ENCODE measurements around the gene GMPPB. TPM values are rescaled to one million over a fixed set of nuclear protein-coding genes. Genes with fewer than 3 reads are reported as not detected.
A peak's percentile ranks its signal among the peaks of the same experiment; 100 is the strongest.
"Not testable (repeated sequence)": the region's sequence is repeated elsewhere in the genome, so short reads cannot be mapped to it uniquely, and the experiment has no call there.

The GMPPB gene
- total and polyA plus RNA-seq, 4 donors = 12.6 to 57.8 (median 35.6) TPM

DNA sequence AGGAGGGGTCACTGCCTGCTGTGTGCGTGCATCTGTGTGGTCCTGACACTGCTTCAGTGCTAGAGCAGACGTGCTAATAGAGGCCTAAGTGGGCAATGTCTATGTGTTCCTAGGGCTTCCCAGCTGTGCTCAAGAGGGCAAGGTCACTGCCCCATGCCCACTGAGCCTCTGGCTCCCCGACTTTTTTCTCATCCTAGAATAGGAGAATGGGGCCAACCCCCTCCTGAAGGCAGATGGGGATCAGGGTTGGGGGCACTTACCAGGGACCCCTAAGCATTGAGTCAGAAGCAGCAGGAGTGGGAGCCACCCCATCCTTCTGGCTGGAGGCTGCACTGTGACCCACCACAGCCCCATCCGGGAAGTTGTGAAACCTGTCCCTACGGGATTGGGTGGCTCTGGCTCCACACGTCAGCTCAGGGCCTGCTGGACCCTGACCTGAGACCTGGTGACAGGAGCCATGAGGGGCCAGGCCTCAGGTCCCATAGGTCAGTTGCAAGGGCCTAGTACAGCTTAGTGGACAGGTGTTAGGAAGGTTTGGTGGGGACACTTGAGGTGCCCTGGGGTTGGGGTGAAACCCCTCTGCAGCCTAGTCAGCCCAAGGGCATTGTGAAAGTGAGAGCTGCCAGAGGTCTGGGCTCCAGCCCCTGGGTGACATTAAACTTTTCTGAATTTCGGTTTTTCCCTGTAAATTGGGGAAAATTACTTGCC, 35.3 kb downstream of the GMPPB start:
- TF ChIP-seq HNF4G (IDR thresholded peaks at IDR 0.05) (peak; percentile 61), SP1 (IDR thresholded peaks at IDR 0.05) (peak; percentile 82), YY1 (IDR thresholded peaks at IDR 0.05) (peak; percentile 46), RXRA (IDR thresholded peaks at IDR 0.05) (peak; percentile 65 to 67), REST (IDR thresholded peaks at IDR 0.05) (peak; percentile 76), HNF4A (conservative IDR thresholded peaks at IDR 0.05) (peak; percentile 90 to 91), GABPA (IDR thresholded peaks at IDR 0.05 in 1 of 2, conservative IDR thresholded peaks at IDR 0.05 in 1 of 2) (peak in 1 of 2 donors; percentile 81), TAF1 (conservative IDR thresholded peaks at IDR 0.05) (peak; percentile 62), JUND (IDR thresholded peaks at IDR 0.05) (peak in 1 of 2 donors; percentile 6)
- peak; percentile 76 for DNase-seq (ENCODE audit: low spot score)
- not testable (repeated sequence) for H3K9me3 ChIP-seq (ENCODE audit: control insufficient read depth in 4 of 4, low read length in 3 of 4); H3K27me3 ChIP-seq (ENCODE audit: control insufficient read depth in 4 of 4, insufficient read depth in 4 of 4, low read length in 3 of 4)
- peaks cover 6 to 10% (median 8%) of the 10 kb centered on the region in 4 donors for H3K36me3 ChIP-seq (ENCODE audit: control insufficient read depth in 4 of 4, insufficient read depth in 3 of 4, low read depth in 1 of 4, low read length in 3 of 4)
- peak overlapping the region; percentile 86 to 92 (median 92) for H3K4me3 ChIP-seq (ENCODE audit: low read depth in 1 of 3, low read length in 3 of 3)
- peaks cover 8 to 33% (median 26%) of the 10 kb centered on the region in 4 donors for H3K4me1 ChIP-seq (ENCODE audit: control insufficient read depth in 4 of 4, insufficient read depth in 4 of 4, low read length in 3 of 4)
- peak overlapping the region; percentile 88 to 97 for H3K27ac ChIP-seq (ENCODE audit: low read depth in 1 of 2, low read length in 2 of 2)
- 37% methylated on average over 7 of the region's 7 CpGs for WGBS
- H3K9ac ChIP-seq (ENCODE audit: low read depth in 1 of 2, low read length in 2 of 2) = peak overlapping the region; percentile 84 to 99

GRCh38 chr3:49687424-49687795, 36.3 kb downstream of the GMPPB start:
- Histone ChIP-seq H3K4me1 (ENCODE audit: control insufficient read depth in 4 of 4, insufficient read depth in 4 of 4, low read length in 3 of 4) (peaks cover 8 to 33% (median 26%) of the 10 kb centered on the region in 4 donors), H3K36me3 (ENCODE audit: control insufficient read depth in 4 of 4, insufficient read depth in 3 of 4, low read depth in 1 of 4, low read length in 3 of 4) (peaks cover 14 to 21% (median 18%) of the 10 kb centered on the region in 4 donors), H3K27ac (ENCODE audit: low read depth in 1 of 2, low read length in 2 of 2) (peak overlapping the region; percentile 68 to 88), H3K4me3 (ENCODE audit: low read depth in 1 of 3, low read length in 3 of 3) (peak overlapping the region; percentile 21 to 92 (median 76))
- DNase-seq (ENCODE audit: low spot score); H3K9me3 ChIP-seq (ENCODE audit: control insufficient read depth in 4 of 4, low read length in 3 of 4); H3K9ac ChIP-seq (ENCODE audit: low read depth in 1 of 2, low read length in 2 of 2); H3K27me3 ChIP-seq (ENCODE audit: control insufficient read depth in 4 of 4, insufficient read depth in 4 of 4, low read length in 3 of 4): not testable (repeated sequence)
- 63% methylated on average over 12 of the region's 12 CpGs for WGBS

DNA sequence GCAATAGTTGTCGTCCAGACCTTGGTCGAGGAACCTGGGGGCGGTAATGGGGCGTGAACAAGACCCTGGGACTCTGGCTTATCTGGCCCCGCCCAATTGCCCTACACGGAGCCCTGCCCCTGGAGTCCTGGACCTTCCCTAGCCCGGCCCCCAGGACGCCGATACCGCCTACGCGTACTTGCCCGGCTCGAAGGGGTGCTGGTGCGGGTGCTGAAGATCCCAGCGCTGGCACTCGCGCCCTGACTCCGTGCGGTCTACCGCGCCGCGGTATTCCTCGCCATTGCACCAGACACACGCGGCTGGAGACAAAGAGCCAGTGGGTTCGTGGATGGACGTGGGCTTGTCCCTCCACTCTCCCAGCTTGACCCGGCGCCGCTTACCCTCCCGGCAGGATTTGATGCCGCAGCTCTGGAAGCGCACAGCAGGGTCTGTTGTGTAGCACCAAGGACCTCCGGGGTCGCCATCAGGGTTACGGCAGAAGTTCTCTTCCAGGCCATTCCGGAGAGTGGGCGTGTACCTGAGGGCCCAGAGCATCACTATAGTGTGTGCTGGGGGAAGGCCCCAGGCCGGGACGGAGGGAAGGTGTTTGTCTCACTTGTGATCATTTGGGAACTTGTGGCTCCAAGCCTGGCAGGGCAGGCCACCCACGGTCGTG, 36.9 kb downstream of the GMPPB start:
- peaks cover 8 to 33% (median 26%) of the 10 kb centered on the region in 4 donors for H3K4me1 ChIP-seq (ENCODE audit: control insufficient read depth in 4 of 4, insufficient read depth in 4 of 4, low read length in 3 of 4)
- H3K27ac ChIP-seq (ENCODE audit: low read depth in 1 of 2, low read length in 2 of 2) = peak overlapping the region in 1 of 2 donors; percentile 88
- peak; percentile 88 for DNase-seq (ENCODE audit: low spot score)
- H3K9ac ChIP-seq (ENCODE audit: low read depth in 1 of 2, low read length in 2 of 2); H3K9me3 ChIP-seq (ENCODE audit: control insufficient read depth in 4 of 4, low read length in 3 of 4); H3K27me3 ChIP-seq (ENCODE audit: control insufficient read depth in 4 of 4, insufficient read depth in 4 of 4, low read length in 3 of 4): not testable (repeated sequence)
- H3K36me3 ChIP-seq (ENCODE audit: control insufficient read depth in 4 of 4, insufficient read depth in 3 of 4, low read depth in 1 of 4, low read length in 3 of 4) = peaks cover 14 to 26% (median 23%) of the 10 kb centered on the region in 4 donors
- 24% methylated on average over 44 of the region's 44 CpGs for WGBS
- peak overlapping the region in 2 of 3 donors; percentile 21 to 92 for H3K4me3 ChIP-seq (ENCODE audit: low read depth in 1 of 3, low read length in 3 of 3)

DNA sequence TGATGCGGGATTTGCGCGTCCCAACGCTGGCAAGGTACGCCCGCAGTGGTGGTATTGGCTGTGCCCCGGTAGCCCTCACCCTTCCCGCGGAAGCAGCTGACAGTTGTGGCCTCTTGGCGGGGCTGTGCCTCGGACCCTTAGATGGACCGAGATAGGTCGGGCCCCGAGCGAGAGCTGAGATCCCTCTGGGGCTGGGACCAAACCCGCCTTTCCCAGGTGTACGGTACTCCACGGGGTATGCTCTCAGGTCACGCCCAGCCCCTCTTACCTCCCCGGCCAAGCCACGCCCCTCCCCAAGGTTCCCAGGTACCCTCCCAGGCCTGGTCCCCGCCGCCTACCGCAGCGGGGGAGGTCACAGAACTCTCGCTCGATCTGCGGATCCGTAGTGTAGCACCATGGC, 37.4 kb downstream of the GMPPB start:
- not testable (repeated sequence) for H3K9me3 ChIP-seq (ENCODE audit: control insufficient read depth in 4 of 4, low read length in 3 of 4); H3K27ac ChIP-seq (ENCODE audit: low read depth in 1 of 2, low read length in 2 of 2); H3K9ac ChIP-seq (ENCODE audit: low read depth in 1 of 2, low read length in 2 of 2); H3K27me3 ChIP-seq (ENCODE audit: control insufficient read depth in 4 of 4, insufficient read depth in 4 of 4, low read length in 3 of 4)
- Histone ChIP-seq H3K36me3 (ENCODE audit: control insufficient read depth in 4 of 4, insufficient read depth in 3 of 4, low read depth in 1 of 4, low read length in 3 of 4) (peaks cover 14 to 30% (median 28%) of the 10 kb centered on the region in 4 donors), H3K4me1 (ENCODE audit: control insufficient read depth in 4 of 4, insufficient read depth in 4 of 4, low read length in 3 of 4) (peaks cover 7 to 29% (median 24%) of the 10 kb centered on the region in 4 donors), H3K4me3 (ENCODE audit: low read depth in 1 of 3, low read length in 3 of 3) (peak overlapping the region in 1 of 3 donors; percentile 92)
- DNase-seq (ENCODE audit: low spot score) = peak; percentile 68
- WGBS = 44% methylated on average over 25 of the region's 29 CpGs

- H3K9ac ChIP-seq (ENCODE audit: low read depth in 1 of 2, low read length in 2 of 2); H3K27ac ChIP-seq (ENCODE audit: low read depth in 1 of 2, low read length in 2 of 2); DNase-seq (ENCODE audit: low spot score); H3K27me3 ChIP-seq (ENCODE audit: control insufficient read depth in 4 of 4, insufficient read depth in 4 of 4, low read length in 3 of 4); H3K9me3 ChIP-seq (ENCODE audit: control insufficient read depth in 4 of 4, low read length in 3 of 4); H3K4me3 ChIP-seq (ENCODE audit: low read depth in 1 of 3, low read length in 3 of 3): not testable (repeated sequence)
- H3K36me3 ChIP-seq (ENCODE audit: control insufficient read depth in 4 of 4, insufficient read depth in 3 of 4, low read depth in 1 of 4, low read length in 3 of 4) = peaks cover 14 to 35% (median 32%) of the 10 kb centered on the region in 4 donors
- H3K4me1 ChIP-seq (ENCODE audit: control insufficient read depth in 4 of 4, insufficient read depth in 4 of 4, low read length in 3 of 4) = peaks cover 5 to 24% (median 19%) of the 10 kb centered on the region in 4 donors
- WGBS = 55% methylated on average over 33 of the region's 36 CpGs
Measured at GRCh38 chr3:49685846-49686245, 37.9 kb downstream of the GMPPB start.

GRCh38 chr3:49685103-49685502, 38.6 kb downstream of the GMPPB start:
- not testable (repeated sequence) for H3K9me3 ChIP-seq (ENCODE audit: control insufficient read depth in 4 of 4, low read length in 3 of 4); H3K27ac ChIP-seq (ENCODE audit: low read depth in 1 of 2, low read length in 2 of 2); H3K9ac ChIP-seq (ENCODE audit: low read depth in 1 of 2, low read length in 2 of 2); H3K4me3 ChIP-seq (ENCODE audit: low read depth in 1 of 3, low read length in 3 of 3); DNase-seq (ENCODE audit: low spot score); H3K27me3 ChIP-seq (ENCODE audit: control insufficient read depth in 4 of 4, insufficient read depth in 4 of 4, low read length in 3 of 4)
- Histone ChIP-seq H3K4me1 (ENCODE audit: control insufficient read depth in 4 of 4, insufficient read depth in 4 of 4, low read length in 3 of 4) (peaks cover 3 to 21% (median 11%) of the 10 kb centered on the region in 4 donors), H3K36me3 (ENCODE audit: control insufficient read depth in 4 of 4, insufficient read depth in 3 of 4, low read depth in 1 of 4, low read length in 3 of 4) (peaks cover 14 to 42% (median 40%) of the 10 kb centered on the region in 4 donors)
- 95% methylated on average over 10 of the region's 10 CpGs for WGBS

Data from liver (tissue), 9 donors.